HFF-Myc (cell line): ENCODE results near the gene HPDL.

Experiments
- DNase-seq: peaks from one replicate; pipeline ENCODE4 v3.0.0-alpha.2; 2011; ENCODE audit warnings: low read depth; ENCODE audit errors: extremely low read depth
- H3K4me3 ChIP-seq: replicated peaks from 2 replicates; pipeline ENCODE4 v1.5.1; 2011; ENCODE audit warnings: low read depth, mild to moderate bottlenecking, control low read depth, low read length
- CTCF ChIP-seq: IDR thresholded peaks from 2 replicates; pipeline ENCODE4 v1.5.1; 2012; ENCODE audit warnings: mild to moderate bottlenecking, low read depth, low read length, control low read depth; ENCODE audit errors: missing control alignments

HPDL gene

GRCh38 chr1:45370575-45370974, 43.9 kb downstream of the HPDL start:
- no peak for DNase-seq
- no peak for TF ChIP-seq CTCF

GRCh38 chr1:45373573-45373972, 46.9 kb downstream of the HPDL start:
- TF ChIP-seq CTCF, result no peak
- no peak overlapping the region for H3K4me3 ChIP-seq
- no peak for DNase-seq

More at GRCh38 chr1:45370575-45370974, 43.9 kb downstream of the HPDL start:
- no peak overlapping the region for H3K4me3 ChIP-seq

GRCh38 chr1:45375104-45376090, 48.7 kb downstream of the HPDL start:
- no peak for TF ChIP-seq CTCF
- DNase-seq, result no peak
- H3K4me3 ChIP-seq, result no peak overlapping the region

GRCh38 chr1:45378184-45378583, 51.5 kb downstream of the HPDL start:
- no peak overlapping the region for H3K4me3 ChIP-seq
- TF ChIP-seq CTCF, result no peak
- DNase-seq, result no peak
